Stimulated activated naive B cell treated with anti-CD40 and anti-IgM and Interleukin-4, amounts not matched to agents 10 μg/mL and 1 μg/mL and 100 μg/mL, for 72 hours (primary cell): ENCODE results near the gene LIME1.
A peak's percentile ranks its signal among the peaks of the same experiment; 100 is the strongest.

ENCODE experiments used
- ATAC-seq, 2 donors: fragments of 150-1000 bp; cut with Tn5 transposase; replicated peaks; 2 replicates each; pipeline ENCODE4 v1.10.0; 2021; ENCODE audit warnings: moderate library complexity in 1 of 2
- DNase-seq: peaks from one replicate; pipeline ENCODE4 v3.0.0; 2021
- H3K27ac Mint-ChIP-seq: one replicate; pipeline ENCODE4 v1.8.0; 2022; ENCODE audit warnings: mild to moderate bottlenecking, mixed read lengths
- H3K27me3 Mint-ChIP-seq, 2 donors: one replicate each; pipeline ENCODE4 v1.8.0; 2022; ENCODE audit warnings: mixed read lengths in 2 of 2
- H3K36me3 Mint-ChIP-seq, 2 donors: one replicate each; pipeline ENCODE4 v1.8.0; 2022; ENCODE audit warnings: mixed read lengths in 2 of 2, mild to moderate bottlenecking in 1 of 2
- H3K4me1 Mint-ChIP-seq, 2 donors: one replicate each; pipeline ENCODE4 v1.8.0; 2022; ENCODE audit warnings: mixed read lengths in 2 of 2, mild to moderate bottlenecking in 1 of 2
- H3K4me3 Mint-ChIP-seq, 2 donors: one replicate each; pipeline ENCODE4 v1.8.0; 2022; ENCODE audit warnings: mild to moderate bottlenecking in 2 of 2, mixed read lengths in 2 of 2, moderate library complexity in 1 of 2
- H3K9me3 Mint-ChIP-seq, 2 donors: one replicate each; pipeline ENCODE4 v1.8.0; 2022; ENCODE audit warnings: mixed read lengths in 2 of 2, mild to moderate bottlenecking in 1 of 2

LIME1 gene, protein sequence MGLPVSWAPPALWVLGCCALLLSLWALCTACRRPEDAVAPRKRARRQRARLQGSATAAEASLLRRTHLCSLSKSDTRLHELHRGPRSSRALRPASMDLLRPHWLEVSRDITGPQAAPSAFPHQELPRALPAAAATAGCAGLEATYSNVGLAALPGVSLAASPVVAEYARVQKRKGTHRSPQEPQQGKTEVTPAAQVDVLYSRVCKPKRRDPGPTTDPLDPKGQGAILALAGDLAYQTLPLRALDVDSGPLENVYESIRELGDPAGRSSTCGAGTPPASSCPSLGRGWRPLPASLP

GRCh38 chr20:63735859-63736718 is at the start of gene LIME1:
Gene LIME1 (plus strand): TSS chr20:63736664. CDS start chr20:63737550, 886 bp downstream.
- peak; percentile 47 to 54 for ATAC-seq
- peak; percentile 47 for DNase-seq
- Mint-ChIP-seq H3K4me3 (peak within 1 kb of the TSS; percentile 60 to 71), H3K9me3 (no peaks in the 10 kb centered on the region), H3K27me3 (no peaks in the 10 kb centered on the region), H3K36me3 (peaks cover 24 to 29% of the 10 kb centered on the region in 2 donors), H3K27ac (peak within 1 kb of the TSS; percentile 77), H3K4me1 (peaks cover 23 to 40% of the 10 kb centered on the region in 2 donors)

DNA sequence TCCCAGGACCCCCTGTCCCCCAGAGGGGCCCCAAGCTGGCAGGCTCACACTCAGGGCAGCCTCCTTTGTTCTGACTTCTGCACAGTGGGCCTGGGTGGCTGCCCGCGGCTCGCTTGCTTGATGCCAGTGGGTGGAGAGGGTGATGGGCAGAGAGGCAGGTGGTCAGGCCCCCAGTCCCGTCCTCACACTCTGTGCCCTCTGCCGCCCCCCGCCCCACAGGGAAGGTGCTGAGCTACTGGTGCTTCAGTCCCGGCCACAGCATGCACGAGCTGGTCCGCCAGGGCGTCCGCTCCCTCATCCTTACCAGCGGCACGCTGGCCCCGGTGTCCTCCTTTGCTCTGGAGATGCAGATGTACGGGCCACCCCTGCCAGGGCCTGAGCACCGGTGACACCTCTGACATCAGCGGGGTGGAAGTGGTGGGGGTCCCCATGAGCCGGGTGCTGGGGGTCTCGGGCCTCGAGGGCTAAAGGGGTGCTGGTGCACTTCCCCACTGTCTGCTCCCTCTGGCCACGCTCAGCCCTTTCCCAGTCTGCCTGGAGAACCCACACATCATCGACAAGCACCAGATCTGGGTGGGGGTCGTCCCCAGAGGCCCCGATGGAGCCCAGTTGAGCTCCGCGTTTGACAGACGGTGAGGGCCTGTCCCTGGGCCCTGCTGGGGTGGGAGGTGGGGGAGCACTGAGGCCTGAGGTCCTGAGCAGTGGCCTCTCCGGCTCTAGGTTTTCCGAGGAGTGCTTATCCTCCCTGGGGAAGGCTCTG is 48.9 kb upstream of the LIME1 start:
- DNase-seq = no peak
- Mint-ChIP-seq H3K36me3 (peaks cover 15 to 20% of the 10 kb centered on the region in 2 donors), H3K9me3 (no peaks in the 10 kb centered on the region), H3K27ac (no peak overlapping the region), H3K4me3 (no peak overlapping the region), H3K27me3 (no peaks in the 10 kb centered on the region), H3K4me1 (peaks cover 10 to 17% of the 10 kb centered on the region in 2 donors)
- no peak for ATAC-seq

GRCh38 chr20:63688228-63689045 is 48.0 kb upstream of the LIME1 start:
- no peak overlapping the region for H3K4me3 Mint-ChIP-seq
- H3K4me1 Mint-ChIP-seq = peaks cover 10 to 17% of the 10 kb centered on the region in 2 donors
- H3K27me3 Mint-ChIP-seq = no peaks in the 10 kb centered on the region
- H3K36me3 Mint-ChIP-seq = peaks cover 15 to 22% of the 10 kb centered on the region in 2 donors
- H3K27ac Mint-ChIP-seq = no peak overlapping the region
- DNase-seq = no peak
- no peak for ATAC-seq
- no peaks in the 10 kb centered on the region for H3K9me3 Mint-ChIP-seq

DNA sequence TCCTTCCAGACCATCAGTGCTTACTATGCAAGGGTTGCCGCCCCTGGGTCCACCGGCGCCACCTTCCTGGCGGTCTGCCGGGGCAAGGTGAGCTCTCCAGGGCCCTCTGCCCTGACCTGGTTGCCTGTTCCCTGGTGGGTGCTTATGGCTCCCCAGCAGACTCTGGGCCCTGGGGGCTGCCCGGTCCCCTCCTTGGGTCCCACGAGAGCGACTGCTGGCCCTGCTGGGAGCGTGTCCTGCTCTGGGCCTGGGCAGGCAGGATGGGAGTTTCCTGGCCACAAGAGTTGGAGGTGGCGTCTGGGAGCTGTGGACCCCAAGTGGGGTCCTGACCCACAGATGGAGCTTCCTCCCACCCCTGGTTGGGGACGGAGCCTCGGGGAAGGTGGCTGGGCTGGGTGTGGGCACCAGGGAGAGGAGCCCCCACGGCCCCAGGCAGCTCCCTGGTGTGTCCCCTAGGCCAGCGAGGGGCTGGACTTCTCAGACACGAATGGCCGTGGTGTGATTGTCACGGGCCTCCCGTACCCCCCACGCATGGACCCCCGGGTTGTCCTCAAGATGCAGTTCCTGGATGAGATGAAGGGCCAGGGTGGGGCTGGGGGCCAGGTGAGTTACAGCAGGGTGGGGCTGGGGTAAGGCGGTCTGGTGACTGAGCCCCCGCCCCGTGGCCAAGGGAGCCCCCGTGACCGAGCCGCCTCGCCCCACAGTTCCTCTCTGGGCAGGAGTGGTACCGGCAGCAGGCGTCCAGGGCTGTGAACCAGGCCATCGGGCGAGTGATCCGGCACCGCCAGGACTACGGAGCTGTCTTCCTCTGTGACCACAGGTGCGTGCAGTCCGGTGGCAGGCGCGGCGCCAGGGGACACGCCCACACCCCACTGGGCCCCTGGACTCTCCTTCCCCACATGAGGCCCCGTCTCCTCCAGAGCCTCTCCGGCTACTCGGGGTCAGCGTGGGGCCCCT is 47.1 kb upstream of the LIME1 start:
- no peaks in the 10 kb centered on the region for H3K9me3 Mint-ChIP-seq
- no peak overlapping the region for H3K27ac Mint-ChIP-seq
- peaks cover 10 to 22% of the 10 kb centered on the region in 2 donors for H3K4me1 Mint-ChIP-seq
- no peak for DNase-seq
- H3K36me3 Mint-ChIP-seq = peaks cover 11 to 24% of the 10 kb centered on the region in 2 donors
- H3K4me3 Mint-ChIP-seq = no peak overlapping the region
- no peak for ATAC-seq
- H3K27me3 Mint-ChIP-seq = no peaks in the 10 kb centered on the region

DNA sequence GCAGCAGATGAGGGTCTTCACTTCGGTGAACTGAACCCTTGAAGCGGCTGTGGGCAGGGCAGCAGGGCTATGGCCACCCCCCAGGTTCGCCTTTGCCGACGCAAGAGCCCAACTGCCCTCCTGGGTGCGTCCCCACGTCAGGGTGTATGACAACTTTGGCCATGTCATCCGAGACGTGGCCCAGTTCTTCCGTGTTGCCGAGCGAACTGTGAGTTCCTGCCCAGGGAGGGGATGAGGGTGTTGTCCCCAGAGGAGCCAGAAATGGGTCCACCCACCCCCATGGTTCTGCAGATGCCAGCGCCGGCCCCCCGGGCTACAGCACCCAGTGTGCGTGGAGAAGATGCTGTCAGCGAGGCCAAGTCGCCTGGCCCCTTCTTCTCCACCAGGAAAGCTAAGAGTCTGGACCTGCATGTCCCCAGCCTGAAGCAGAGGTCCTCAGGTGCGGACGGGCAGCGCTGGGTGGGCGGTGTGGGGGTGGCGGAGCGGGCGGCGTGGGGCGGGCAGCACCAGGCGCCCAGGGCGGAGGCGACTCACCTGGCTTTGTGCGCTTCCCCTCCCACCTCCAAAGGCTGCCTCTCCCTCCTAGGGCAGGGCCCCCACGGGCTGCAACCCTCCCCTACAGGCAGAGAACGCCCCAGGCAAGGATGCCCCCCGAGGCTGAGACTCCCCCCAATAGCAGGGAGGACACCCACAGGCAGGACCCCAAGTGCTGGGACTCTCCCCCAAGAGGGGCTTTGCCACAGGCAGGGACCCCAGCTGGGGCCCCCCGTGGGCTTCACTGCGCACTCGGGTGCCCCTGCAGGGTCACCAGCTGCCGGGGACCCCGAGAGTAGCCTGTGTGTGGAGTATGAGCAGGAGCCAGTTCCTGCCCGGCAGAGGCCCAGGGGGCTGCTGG is 46.2 kb upstream of the LIME1 start:
- Mint-ChIP-seq H3K36me3 (peaks cover 11 to 24% of the 10 kb centered on the region in 2 donors), H3K9me3 (no peaks in the 10 kb centered on the region), H3K27ac (no peak overlapping the region), H3K27me3 (no peaks in the 10 kb centered on the region), H3K4me1 (peaks cover 10 to 22% of the 10 kb centered on the region in 2 donors), H3K4me3 (no peak overlapping the region)
- no peak for ATAC-seq
- DNase-seq = no peak

DNA sequence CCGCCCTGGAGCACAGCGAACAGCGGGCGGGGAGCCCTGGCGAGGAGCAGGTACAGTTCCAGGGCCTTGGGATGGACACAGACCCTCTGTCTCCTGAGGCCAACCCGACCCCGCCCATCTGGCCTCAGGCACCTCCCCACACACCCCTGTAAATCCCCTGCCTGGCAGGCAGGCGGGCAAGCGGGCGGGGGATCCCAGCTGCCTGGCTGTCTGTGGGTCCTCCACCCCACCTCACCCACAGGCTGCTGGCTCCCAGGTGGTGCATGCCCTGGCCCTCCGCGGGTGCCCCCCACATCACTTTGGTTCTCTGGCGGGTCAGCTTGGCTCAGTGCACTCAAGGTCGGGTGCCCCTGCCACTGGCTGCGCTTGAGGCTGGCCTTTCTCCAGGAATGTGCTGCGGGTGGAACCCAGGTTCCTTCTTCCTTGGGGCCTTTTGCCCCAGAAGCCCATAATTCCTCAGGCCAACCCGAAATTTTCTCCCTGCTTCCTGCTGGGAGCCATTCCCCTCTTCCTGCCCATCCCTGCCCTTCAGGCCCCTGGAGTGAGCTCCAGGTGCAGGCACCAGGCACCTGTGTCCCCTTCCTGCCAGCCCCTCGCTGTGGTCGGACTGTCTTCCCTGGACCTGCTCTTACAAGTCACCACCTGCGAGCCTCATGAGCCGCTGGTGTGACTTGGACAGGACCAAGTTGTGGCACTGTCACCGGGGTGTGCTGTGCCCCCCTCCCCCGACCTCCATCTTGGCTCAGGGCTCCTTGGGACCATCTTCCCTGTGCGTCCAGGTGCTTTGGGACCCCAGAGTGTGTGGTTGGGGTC is 45.4 kb upstream of the LIME1 start:
- Mint-ChIP-seq H3K4me1 (peaks cover 11 to 25% of the 10 kb centered on the region in 2 donors), H3K27ac (peak overlapping the region; percentile 87), H3K27me3 (no peaks in the 10 kb centered on the region), H3K4me3 (peak overlapping the region in 1 of 2 donors; percentile 5), H3K36me3 (peaks cover 11 to 26% of the 10 kb centered on the region in 2 donors), H3K9me3 (no peaks in the 10 kb centered on the region)
- ATAC-seq = peak in 1 of 2 donors; percentile 22
- no peak for DNase-seq

GRCh38 chr20:63691711-63692435 is 44.6 kb upstream of the LIME1 start:
- H3K9me3 Mint-ChIP-seq = no peaks in the 10 kb centered on the region
- no peaks in the 10 kb centered on the region for H3K27me3 Mint-ChIP-seq
- peaks cover 11 to 28% of the 10 kb centered on the region in 2 donors for H3K36me3 Mint-ChIP-seq
- no peak for DNase-seq
- H3K27ac Mint-ChIP-seq = peak overlapping the region; percentile 87
- no peak for ATAC-seq
- H3K4me3 Mint-ChIP-seq = no peak overlapping the region
- peaks cover 13 to 29% of the 10 kb centered on the region in 2 donors for H3K4me1 Mint-ChIP-seq

GRCh38 chr20:63692436-63693082 is 43.9 kb upstream of the LIME1 start:
- ATAC-seq = no peak
- H3K36me3 Mint-ChIP-seq = peaks cover 14 to 32% of the 10 kb centered on the region in 2 donors
- DNase-seq = no peak
- H3K27me3 Mint-ChIP-seq = no peaks in the 10 kb centered on the region
- H3K9me3 Mint-ChIP-seq = no peaks in the 10 kb centered on the region
- H3K4me1 Mint-ChIP-seq = peaks cover 15 to 29% of the 10 kb centered on the region in 2 donors
- peak overlapping the region; percentile 72 for H3K27ac Mint-ChIP-seq
- no peak overlapping the region for H3K4me3 Mint-ChIP-seq

- no peak overlapping the region for H3K4me3 Mint-ChIP-seq
- H3K36me3 Mint-ChIP-seq = peaks cover 13 to 32% of the 10 kb centered on the region in 2 donors
- peaks cover 17 to 28% of the 10 kb centered on the region in 2 donors for H3K4me1 Mint-ChIP-seq
- ATAC-seq = no peak
- no peaks in the 10 kb centered on the region for H3K27me3 Mint-ChIP-seq
- DNase-seq = no peak
- peak overlapping the region; percentile 25 for H3K27ac Mint-ChIP-seq
- H3K9me3 Mint-ChIP-seq = no peaks in the 10 kb centered on the region
Observed at GRCh38 chr20:63693083-63693732, 43.3 kb upstream of the LIME1 start.
